Effector CD8-positive, alpha-beta T cell (primary cell): Measurements from ENCODE around the gene PCBP3.
"Not testable (repeated sequence)": the region's sequence is repeated elsewhere in the genome, so short reads cannot be mapped to it uniquely, and the experiment has no call there.

Source experiments
- DNase-seq: peaks from one replicate; lab custom pipeline; 2025; lab: John Stamatoyannopoulos, UW

PCBP3 gene

GRCh38 chr21:45613396-45613795, 30.1 kb upstream of the PCBP3 start:
- DNase-seq: no peak

GRCh38 chr21:45613881-45614280, 29.6 kb upstream of the PCBP3 start:
- DNase-seq: no peak

- peak; percentile 80 for DNase-seq
Measured at GRCh38 chr21:45615145-45615711, 28.3 kb upstream of the PCBP3 start.

- no peak for DNase-seq
Measured at GRCh38 chr21:45617021-45617921, 26.3 kb upstream of the PCBP3 start.

GRCh38 chr21:45618287-45618686, 25.2 kb upstream of the PCBP3 start:
- DNase-seq: no peak

GRCh38 chr21:45618846-45619485, 24.6 kb upstream of the PCBP3 start:
- no peak for DNase-seq

- DNase-seq: no peak
Measured at GRCh38 chr21:45620201-45620923, 23.2 kb upstream of the PCBP3 start.

- DNase-seq: not testable (repeated sequence)
Measured at GRCh38 chr21:45621435-45622331, 21.8 kb upstream of the PCBP3 start.

- DNase-seq: no peak
Measured at GRCh38 chr21:45622416-45623097, 21.0 kb upstream of the PCBP3 start.

- no peak for DNase-seq
Measured at GRCh38 chr21:45623436-45623835, 20.1 kb upstream of the PCBP3 start.

- DNase-seq: not testable (repeated sequence)
Measured at GRCh38 chr21:45626127-45626526, 17.4 kb upstream of the PCBP3 start.

- no peak for DNase-seq
Measured at GRCh38 chr21:45629046-45629981, 14.2 kb upstream of the PCBP3 start.

GRCh38 chr21:45630066-45630694, 13.3 kb upstream of the PCBP3 start:
- no peak for DNase-seq

GRCh38 chr21:45630876-45631275, 12.6 kb upstream of the PCBP3 start:
- DNase-seq: no peak

- no peak for DNase-seq
Measured at GRCh38 chr21:45631540-45631939, 12.0 kb upstream of the PCBP3 start.

- DNase-seq: no peak
Measured at GRCh38 chr21:45632160-45632559, 11.4 kb upstream of the PCBP3 start.

GRCh38 chr21:45632637-45633251, 10.8 kb upstream of the PCBP3 start:
- DNase-seq: no peak

- DNase-seq: no peak
Measured at GRCh38 chr21:45634511-45635183, 8.9 kb upstream of the PCBP3 start.
